HepG2 (cell line): ENCODE data around the gene ADCY9. TPM values are rescaled to one million over a fixed set of nuclear protein-coding genes. Genes with fewer than 3 reads are reported as not detected.

Experiments used
- CSRNP2 ChIP-seq: sonication (generic); formaldehyde crosslinking; conservative IDR thresholded peaks from 2 replicates; pipeline ENCODE4 v1.8.0; 2022; ENCODE audit warnings: low read depth, missing genetic modification reagents
- MBD4 ChIP-seq: IDR thresholded peaks from 2 replicates; pipeline ENCODE4 v1.6.1; 2012; ENCODE audit warnings: low read length, inconsistent platforms, borderline replicate concordance
- MED1 ChIP-seq: sonication (generic); formaldehyde crosslinking; IDR thresholded peaks from 2 replicates; pipeline ENCODE4 v1.4.0; 2020; ENCODE audit warnings: missing genetic modification reagents
- NR2C2 ChIP-seq: sonication (generic); formaldehyde crosslinking; IDR thresholded peaks from 2 replicates; pipeline ENCODE4 v1.4.0; 2020; ENCODE audit warnings: missing genetic modification reagents, mild to moderate bottlenecking, moderate library complexity, borderline replicate concordance
- PAXIP1 ChIP-seq: sonication (generic); formaldehyde crosslinking; conservative IDR thresholded peaks from 2 replicates; pipeline ENCODE4 v1.4.0; 2020; ENCODE audit warnings: mild to moderate bottlenecking, missing genetic modification reagents, moderate library complexity
- PHB2 ChIP-seq: fragments of 450-650 bp; IDR thresholded peaks from 2 replicates; pipeline ENCODE4 v1.6.1; 2018; ENCODE audit not compliant: partially characterized antibody
- PLRG1 ChIP-seq: fragments of 450-650 bp; conservative IDR thresholded peaks from 2 replicates; pipeline ENCODE4 v1.6.1; 2016
- RELA ChIP-seq: sonication (generic); formaldehyde crosslinking; IDR thresholded peaks from 2 replicates; pipeline ENCODE4 v1.4.0; 2020; ENCODE audit warnings: missing genetic modification reagents
- REXO4 ChIP-seq: sonication (generic); formaldehyde crosslinking; IDR thresholded peaks from 2 replicates; pipeline ENCODE4 v1.8.0; 2022; ENCODE audit warnings: missing genetic modification reagents, mild to moderate bottlenecking, borderline replicate concordance
- SIN3A ChIP-seq: IDR thresholded peaks from 2 replicates; pipeline ENCODE4 v1.6.1; 2011; ENCODE audit warnings: low read depth, mild to moderate bottlenecking, control low read depth, low read length, borderline replicate concordance
- SSRP1 ChIP-seq: IDR thresholded peaks from 2 replicates; pipeline ENCODE4 v1.6.1; 2016; ENCODE audit warnings: control low read depth
- TAF1 ChIP-seq: sonication (generic); formaldehyde crosslinking; IDR thresholded peaks from 2 replicates; pipeline ENCODE4 v1.4.0; 2020; ENCODE audit warnings: missing genetic modification reagents
- TFAP4 ChIP-seq: sonication (generic); IDR thresholded peaks from 2 replicates; pipeline ENCODE4 v1.6.1; 2016; ENCODE audit warnings: low read depth, borderline replicate concordance
- TP53 ChIP-seq: sonication (generic); formaldehyde crosslinking; conservative IDR thresholded peaks from 2 replicates; pipeline ENCODE4 v1.4.0; 2020; ENCODE audit warnings: missing genetic modification reagents
- ZBED4 ChIP-seq: sonication (generic); formaldehyde crosslinking; IDR thresholded peaks from 2 replicates; pipeline ENCODE4 v1.4.0; 2020; ENCODE audit warnings: missing genetic modification reagents, borderline replicate concordance
- ZNF205 ChIP-seq: IDR thresholded peaks from 2 replicates; pipeline ENCODE4 v1.6.1; 2018; ENCODE audit warnings: missing biosample characterization, missing genetic modification reagents
- ZNF629 ChIP-seq: sonication (generic); formaldehyde crosslinking; conservative IDR thresholded peaks from 2 replicates; pipeline ENCODE4 v1.5.0; 2020; ENCODE audit warnings: missing genetic modification reagents
- polyA plus RNA-seq, 8 experiments: library from polyadenylated mRNA; depleted of rRNA in 3 of 8; stranded (reverse) in 7 of 8; unstranded in 1 of 8; fragments of >200 nt; fragmentation: Illumina TruSeq in 4 of 8; extraction: Trizol in 4 of 8; gene quantifications; 2 replicates each; pipeline versions ENCODE4 v1.2.1 to v1.2.3, GENCODE V29; 2011 to 2016; ENCODE audit warnings: low read depth in 4 of 8, missing spikeins in 1 of 8, mixed read lengths in 1 of 8; ENCODE audit not compliant: insufficient read depth in 1 of 8
- total RNA-seq, 5 experiments: library from RNA; depleted of rRNA; stranded (reverse); fragments of >200 nt; fragmentation: Illumina TruSeq; extraction: Trizol; gene quantifications; 2 replicates each; pipeline ENCODE4 v1.2.3, GENCODE V29; 2016; ENCODE audit warnings: low read depth in 1 of 5
- TF ChIP-seq, protein P1 (sequence below): sonication (generic); formaldehyde crosslinking; IDR thresholded peaks from 2 replicates; pipeline ENCODE4 v1.4.0; 2020; ENCODE audit warnings: missing genetic modification reagents

The ADCY9 gene
- total and polyA plus RNA-seq, 2 of the 13 experiments (the other 11 are each of a cell fraction or from before 2014, with no cell fraction given): 11.2 to 13.9 TPM

GRCh38 chr16:4114257-4115208 is 1.7 kb downstream of the ADCY9 start (continued):
- no peak for TF ChIP-seq CSRNP2 (CRISPR knock-in tag)
- no peak for TF ChIP-seq NR2C2 (CRISPR knock-in tag)
- TF ChIP-seq PHB2: no peak
- TF ChIP-seq TP53: no peak
- 0 out of 2 replicates have a peak, but pooled peaks have one; percentile 0 for TF ChIP-seq MED1 (CRISPR knock-in tag)
- TF ChIP-seq RELA (CRISPR knock-in tag): no peak
- TF ChIP-seq, protein P1, sequence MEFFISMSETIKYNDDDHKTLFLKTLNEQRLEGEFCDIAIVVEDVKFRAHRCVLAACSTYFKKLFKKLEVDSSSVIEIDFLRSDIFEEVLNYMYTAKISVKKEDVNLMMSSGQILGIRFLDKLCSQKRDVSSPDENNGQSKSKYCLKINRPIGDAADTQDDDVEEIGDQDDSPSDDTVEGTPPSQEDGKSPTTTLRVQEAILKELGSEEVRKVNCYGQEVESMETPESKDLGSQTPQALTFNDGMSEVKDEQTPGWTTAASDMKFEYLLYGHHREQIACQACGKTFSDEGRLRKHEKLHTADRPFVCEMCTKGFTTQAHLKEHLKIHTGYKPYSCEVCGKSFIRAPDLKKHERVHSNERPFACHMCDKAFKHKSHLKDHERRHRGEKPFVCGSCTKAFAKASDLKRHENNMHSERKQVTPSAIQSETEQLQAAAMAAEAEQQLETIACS: 0 out of 2 replicates have a peak, but pooled peaks have one; percentile 32
- no peak for TF ChIP-seq MBD4
- TF ChIP-seq REXO4: no peak
- TF ChIP-seq ZNF205 (CRISPR knock-in tag): no peak
- peak; percentile 29; the same call in 1 of the 2 replicates for TF ChIP-seq TAF1
- no peak for TF ChIP-seq TFAP4
- no peak for TF ChIP-seq SIN3A
- no peak for TF ChIP-seq PAXIP1
- TF ChIP-seq ZBED4: no peak
- no peak for TF ChIP-seq ZNF629 (CRISPR knock-in tag)
- TF ChIP-seq SSRP1 (CRISPR knock-in tag): no peak
- TF ChIP-seq PLRG1: no peak
